HG02981 (cell line): ENCODE data around the gene FAM219A.
"Not testable (repeated sequence)": the region's sequence is repeated elsewhere in the genome, so short reads cannot be mapped to it uniquely, and the experiment has no call there.

Source experiments
- ATAC-seq: cut with Tn5 transposase; IDR thresholded peaks from one replicate; pipeline ENCODE4 v1.9.1; 2021; ENCODE audit warnings: mild to moderate bottlenecking, moderate library complexity; ENCODE audit not compliant: unreplicated experiment

FAM219A gene

GRCh38 chr9:34378376-34379060, 79.9 kb downstream of the FAM219A start:
- ATAC-seq, result no peak

DNA sequence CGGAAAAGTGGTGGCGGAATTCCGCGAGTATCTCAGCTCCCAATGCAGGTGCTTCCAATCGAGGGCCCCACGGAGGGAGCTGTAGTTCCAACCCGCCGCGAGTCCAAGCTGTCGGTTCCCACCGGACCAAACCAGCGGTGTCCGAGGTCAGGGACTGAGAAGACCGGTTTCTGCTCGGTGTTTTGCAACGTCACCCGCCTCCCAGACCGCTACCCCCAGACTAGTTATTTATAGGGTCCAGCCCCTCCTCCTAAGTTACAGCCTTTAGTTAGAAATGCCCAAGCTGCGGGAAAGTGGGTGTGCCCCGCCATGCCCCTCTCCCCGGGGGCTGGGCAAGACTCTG, 81.0 kb downstream of the FAM219A start:
- no peak for ATAC-seq

GRCh38 chr9:34376596-34377403, 81.6 kb downstream of the FAM219A start, which contains the start of gene MYORG:
Gene MYORG (minus strand): TSS chr9:34376898. CDS start chr9:34372943, 3,955 bp downstream.
- peak; percentile 74 for ATAC-seq

DNA sequence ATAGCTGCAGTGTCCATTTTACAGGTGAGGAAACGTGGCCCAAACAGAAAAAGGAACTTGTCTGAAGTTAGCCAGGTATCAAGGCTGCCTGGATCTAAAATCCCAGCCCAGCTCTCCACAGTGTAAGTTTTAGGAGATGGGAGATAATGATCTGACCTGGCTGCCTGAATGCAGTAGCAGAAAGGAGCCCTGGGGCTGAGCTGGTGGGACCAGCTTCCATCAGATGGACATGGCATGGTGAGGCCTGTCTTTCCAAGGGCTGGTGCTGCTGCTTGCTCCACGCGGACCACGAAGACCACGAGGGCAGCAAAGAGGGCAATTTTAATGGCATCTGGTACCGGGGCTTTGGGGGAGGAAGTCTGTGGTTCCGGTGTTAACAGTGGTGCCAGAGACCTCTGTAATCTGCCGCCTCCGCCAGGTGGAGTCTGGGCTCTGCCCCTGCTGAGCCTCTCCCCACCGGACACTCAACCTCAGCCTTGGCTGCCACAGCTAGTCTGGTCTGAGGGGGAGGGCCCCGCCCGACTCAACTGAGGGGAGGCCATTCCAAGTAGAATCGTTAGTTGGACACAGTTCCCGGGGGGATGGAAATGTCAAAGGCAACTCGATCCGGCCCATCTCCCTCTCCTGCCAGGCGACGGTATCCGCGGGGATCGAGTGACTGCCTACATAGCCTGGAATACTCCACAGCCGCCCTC, 82.3 kb downstream of the FAM219A start:
- no peak for ATAC-seq

- ATAC-seq, result no peak
Observed at GRCh38 chr9:34374905-34375552, 83.3 kb downstream of the FAM219A start.

DNA sequence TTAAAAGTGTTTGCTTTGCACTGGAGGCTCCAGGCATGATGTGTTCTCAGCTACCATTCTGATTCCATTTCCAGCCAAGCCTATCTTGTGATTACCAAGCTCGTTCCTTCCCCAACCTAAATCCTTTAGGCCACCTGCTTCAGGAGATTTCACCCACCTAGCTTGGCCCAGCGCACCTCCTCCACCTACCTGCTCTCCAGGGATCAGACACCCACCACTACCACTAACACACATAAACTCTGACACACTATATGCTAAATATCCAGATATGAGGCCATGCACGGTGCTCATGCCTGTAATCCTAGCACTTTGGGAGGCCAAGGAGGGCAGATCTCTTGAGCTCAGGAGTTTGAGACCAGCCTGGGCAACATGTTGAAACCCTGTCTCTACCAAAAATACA, 84.0 kb downstream of the FAM219A start:
- no peak for ATAC-seq

- no peak for ATAC-seq
Observed at GRCh38 chr9:34373749-34374148, 84.6 kb downstream of the FAM219A start.

GRCh38 chr9:34372467-34373011, 85.8 kb downstream of the FAM219A start:
- ATAC-seq, result no peak

- no peak for ATAC-seq
Observed at GRCh38 chr9:34371886-34372466, 86.4 kb downstream of the FAM219A start.

GRCh38 chr9:34370970-34371880, 87.1 kb downstream of the FAM219A start:
- no peak for ATAC-seq

DNA sequence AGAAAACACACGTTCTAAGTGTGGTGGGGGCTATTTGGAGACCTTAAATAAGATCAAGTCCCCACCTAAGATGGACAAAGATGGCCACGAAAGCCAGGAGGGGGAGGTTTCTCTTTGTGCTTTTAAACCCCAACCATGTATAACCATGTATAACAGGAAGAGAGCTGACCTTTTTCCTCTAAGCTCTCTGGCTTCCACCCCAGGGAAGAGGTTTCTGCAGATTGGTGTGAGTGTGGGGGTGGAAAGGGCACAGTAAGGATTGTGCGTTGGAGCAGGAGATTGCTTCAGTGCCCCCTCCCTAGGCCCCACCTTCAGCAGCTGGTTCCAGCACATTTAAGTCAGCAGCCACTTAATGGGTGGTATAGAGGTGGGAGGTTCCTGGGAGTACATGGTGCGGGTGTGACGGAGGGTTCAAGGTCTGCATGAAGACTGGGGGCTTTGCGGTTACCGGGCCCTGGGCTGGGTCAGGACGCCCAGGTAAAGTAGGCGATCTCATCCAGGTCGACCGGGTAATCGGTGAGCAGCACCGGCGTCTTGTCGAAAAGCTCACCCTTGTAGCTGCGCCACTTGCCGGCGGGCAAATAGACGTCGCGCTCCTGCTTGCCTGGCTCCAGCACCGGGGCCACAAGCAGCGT, 87.9 kb downstream of the FAM219A start:
- ATAC-seq, result no peak

GRCh38 chr9:34369636-34370035, 88.7 kb downstream of the FAM219A start:
- ATAC-seq, result no peak

- not testable (repeated sequence) for ATAC-seq
Observed at GRCh38 chr9:34368796-34369195, 89.6 kb downstream of the FAM219A start.

GRCh38 chr9:34367751-34368410, 90.5 kb downstream of the FAM219A start:
- not testable (repeated sequence) for ATAC-seq

GRCh38 chr9:34366365-34366764, 92.0 kb downstream of the FAM219A start:
- ATAC-seq, result no peak

GRCh38 chr9:34365282-34365681, 93.1 kb downstream of the FAM219A start:
- ATAC-seq, result no peak

DNA sequence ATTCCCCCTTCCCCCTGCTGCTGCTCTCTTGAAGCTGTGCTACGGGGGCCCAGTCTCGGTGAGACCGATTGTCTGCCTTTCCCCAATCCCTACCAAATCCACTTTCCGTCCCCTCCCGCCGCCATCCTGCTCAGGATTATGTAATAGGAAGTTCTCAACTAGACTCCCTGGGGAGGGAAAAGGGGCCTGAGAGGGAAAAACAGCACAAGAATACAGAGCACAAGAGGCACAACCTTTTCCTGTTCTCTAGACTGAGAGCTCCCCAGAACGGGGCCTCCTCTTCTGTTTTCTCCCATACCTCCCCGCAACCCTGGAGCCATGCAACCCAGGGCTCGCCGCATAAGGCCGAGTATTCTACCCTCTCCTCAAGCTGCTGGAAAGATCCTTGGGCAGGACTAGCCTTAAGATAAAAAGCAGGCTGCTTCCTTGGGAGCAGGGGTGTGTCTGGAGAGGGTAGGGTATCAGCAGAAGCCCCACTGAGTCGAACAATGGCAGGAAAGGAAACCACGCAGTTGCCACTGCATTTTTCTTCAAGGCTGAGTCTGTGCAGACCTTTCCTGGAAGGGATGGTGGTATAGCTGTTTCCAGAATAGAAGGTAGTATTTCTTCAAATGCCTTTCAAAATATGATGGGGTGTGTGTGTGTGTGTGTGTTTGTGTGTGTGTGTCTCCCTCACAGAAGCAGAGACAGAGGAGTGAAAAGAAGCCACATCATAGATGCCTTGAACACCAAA, 94.6 kb downstream of the FAM219A start:
- ATAC-seq, result no peak
